Left lung (tissue), 10 donors: Measurements from ENCODE around the gene TLR6. TPM values are rescaled to one million over a fixed set of nuclear protein-coding genes. Genes with fewer than 3 reads are reported as not detected.
"Not testable (repeated sequence)": the region's sequence is repeated elsewhere in the genome, so short reads cannot be mapped to it uniquely, and the experiment has no call there.

Source experiments
- ATAC-seq: fragments of 200-7000 bp; cut with Tn5 transposase; one replicate; pipeline ENCODE4 v1.9.1; 2020; ENCODE audit warnings: moderate library complexity
- DNase-seq, 4 donors: peaks; one replicate each; pipeline ENCODE4 v3.0.0-alpha.2; 2013 to 2020
- H3K27ac ChIP-seq, 2 donors: fragments of 200-600 bp; sonication (generic) in 1 of 2; one replicate each; pipeline versions ENCODE4 v1.5.0 to v1.8.0; 2020 to 2021
- H3K27me3 ChIP-seq, 2 donors: fragments of 200-600 bp; sonication (generic) in 1 of 2; one replicate each; pipeline versions ENCODE4 v1.5.0 to v1.8.0; 2020 to 2021
- H3K36me3 ChIP-seq, 2 donors: fragments of 200-600 bp; sonication (generic) in 1 of 2; one replicate each; pipeline versions ENCODE4 v1.5.0 to v1.8.0; 2020 to 2021
- H3K4me1 ChIP-seq, 2 donors: fragments of 200-600 bp; one replicate each; pipeline ENCODE4 v1.8.0; 2021
- H3K4me3 ChIP-seq, 2 donors: fragments of 200-600 bp; sonication (generic) in 1 of 2; one replicate each; pipeline versions ENCODE4 v1.5.0 to v1.8.0; 2020 to 2021; ENCODE audit warnings: mild to moderate bottlenecking in 1 of 2
- H3K9me3 ChIP-seq, 2 donors: fragments of 200-600 bp; sonication (generic) in 1 of 2; one replicate each; pipeline versions ENCODE4 v1.5.0 to v1.8.0; 2020 to 2021
- intact Hi-C, 2 donors: fragments of 100-400 bp; cut with DNase I; formaldehyde crosslinking; loops; one replicate each; pipeline versions ENCODE4 v1.11.2 to v1.14.2; 2022
- polyA plus RNA-seq, 6 donors: library from polyadenylated mRNA; unstranded; fragments of 120-200 nt; gene quantifications; one replicate each; pipeline ENCODE4 v1.2.1, GENCODE V29; 2013; ENCODE audit not compliant: insufficient read length in 6 of 6
- total RNA-seq, 2 donors: library from RNA; stranded (reverse); fragmentation: NEBNext Ultra II Directional; extraction: Animal tissue kit (Norgen Biotek cat#: 25700); gene quantifications; one replicate each; pipeline ENCODE4 v1.2.1, GENCODE V29; 2021
- TF ChIP-seq, protein P1 (sequence below), 2 donors: fragments of 200-600 bp; sonication (generic) in 1 of 2; IDR thresholded peaks; one replicate each; pipeline versions ENCODE4 v1.5.0 to v1.8.0; 2021; ENCODE audit warnings: antibody characterized with exemption in 2 of 2
- donor health status: DM: no; HTN: yes; CAD: no.
- donor health status: DM: no; HTN: no; CAD: no.

The TLR6 gene
- total and polyA plus RNA-seq, 8 donors = 0.96 to 18.1 (median 1.5) TPM

DNA sequence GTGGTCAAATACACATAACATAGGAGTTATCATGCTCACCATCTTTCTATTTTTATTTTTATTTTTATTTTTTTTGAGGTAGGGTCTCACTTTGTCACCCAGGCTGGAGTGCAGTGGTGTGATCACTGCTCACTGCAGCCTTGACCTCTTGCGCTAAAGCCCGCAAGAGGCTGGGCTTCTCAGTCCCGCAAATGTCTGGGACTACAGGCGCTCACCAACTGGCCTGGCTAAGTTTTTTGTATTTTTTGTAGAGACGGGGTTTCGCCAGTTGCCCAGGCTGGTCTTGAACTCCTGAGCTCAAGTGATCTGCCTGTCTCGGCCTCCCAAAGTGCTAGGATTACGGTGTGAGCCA is 73.5 kb downstream of the TLR6 start:
- H3K4me3 ChIP-seq = no peak overlapping the region
- intact Hi-C loops = no loop called here
- H3K27me3 ChIP-seq = no peaks in the 10 kb centered on the region
- H3K36me3 ChIP-seq = no peaks in the 10 kb centered on the region
- TF ChIP-seq, protein P1, sequence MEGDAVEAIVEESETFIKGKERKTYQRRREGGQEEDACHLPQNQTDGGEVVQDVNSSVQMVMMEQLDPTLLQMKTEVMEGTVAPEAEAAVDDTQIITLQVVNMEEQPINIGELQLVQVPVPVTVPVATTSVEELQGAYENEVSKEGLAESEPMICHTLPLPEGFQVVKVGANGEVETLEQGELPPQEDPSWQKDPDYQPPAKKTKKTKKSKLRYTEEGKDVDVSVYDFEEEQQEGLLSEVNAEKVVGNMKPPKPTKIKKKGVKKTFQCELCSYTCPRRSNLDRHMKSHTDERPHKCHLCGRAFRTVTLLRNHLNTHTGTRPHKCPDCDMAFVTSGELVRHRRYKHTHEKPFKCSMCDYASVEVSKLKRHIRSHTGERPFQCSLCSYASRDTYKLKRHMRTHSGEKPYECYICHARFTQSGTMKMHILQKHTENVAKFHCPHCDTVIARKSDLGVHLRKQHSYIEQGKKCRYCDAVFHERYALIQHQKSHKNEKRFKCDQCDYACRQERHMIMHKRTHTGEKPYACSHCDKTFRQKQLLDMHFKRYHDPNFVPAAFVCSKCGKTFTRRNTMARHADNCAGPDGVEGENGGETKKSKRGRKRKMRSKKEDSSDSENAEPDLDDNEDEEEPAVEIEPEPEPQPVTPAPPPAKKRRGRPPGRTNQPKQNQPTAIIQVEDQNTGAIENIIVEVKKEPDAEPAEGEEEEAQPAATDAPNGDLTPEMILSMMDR (IDR thresholded peaks at IDR 0.05) = no peak
- DNase-seq (no peak), ATAC-seq (no peak)
- no peak overlapping the region for H3K27ac ChIP-seq
- H3K4me1 ChIP-seq = peaks cover 0 to 38% of the 10 kb centered on the region in 2 donors
- H3K9me3 ChIP-seq = no peaks in the 10 kb centered on the region

DNA sequence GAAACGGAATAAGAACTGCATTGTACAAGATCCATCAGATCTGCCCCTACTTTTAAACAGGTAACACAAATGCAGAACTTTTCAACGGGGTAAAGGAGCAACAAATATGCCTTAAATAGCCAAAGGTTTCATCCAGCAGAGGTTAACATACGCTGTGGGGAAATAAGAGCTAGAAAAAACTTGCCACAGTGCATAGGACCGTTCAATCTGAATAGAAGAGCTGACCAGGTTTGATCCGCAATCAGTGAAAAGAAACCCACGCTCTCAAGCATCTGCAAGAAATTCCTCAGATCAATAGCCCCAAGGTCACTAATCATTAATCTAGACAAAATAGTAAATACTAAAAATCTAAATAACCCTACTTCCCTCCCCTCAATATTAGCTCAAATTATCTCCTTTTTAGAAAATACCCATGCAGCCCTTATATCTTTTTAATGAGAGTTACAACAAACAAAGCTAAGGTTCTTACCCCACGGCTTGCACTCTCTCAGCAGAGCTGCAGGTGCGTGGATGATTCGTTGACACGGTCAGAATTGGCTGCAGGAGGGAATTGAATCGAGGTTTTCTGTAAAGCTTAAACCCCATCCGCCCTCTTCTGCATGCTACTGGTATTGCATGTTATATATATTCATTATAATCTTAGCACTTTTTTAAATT is 74.0 kb downstream of the TLR6 start, which contains the start of gene TLR10:
Gene TLR10 (minus strand): TSS at position 539 of the 657 bp plus-strand sequence. CDS start 7,400 bp downstream, outside the sequence.
- peak; percentile 89 for ATAC-seq
- TF ChIP-seq, protein P1 (IDR thresholded peaks at IDR 0.05) = peak; percentile 66 to 67
- Histone ChIP-seq H3K27me3 (no peaks in the 10 kb centered on the region), H3K4me3 (no peak within 1 kb of the TSS), H3K27ac (no peak within 1 kb of the TSS), H3K9me3 (no peaks in the 10 kb centered on the region), H3K4me1 (peaks cover 0 to 33% of the 10 kb centered on the region in 2 donors), H3K36me3 (no peaks in the 10 kb centered on the region)
- peak in 2 of 4 donors; percentile 37 to 49 for DNase-seq
- intact Hi-C loops = no loop called here

DNA sequence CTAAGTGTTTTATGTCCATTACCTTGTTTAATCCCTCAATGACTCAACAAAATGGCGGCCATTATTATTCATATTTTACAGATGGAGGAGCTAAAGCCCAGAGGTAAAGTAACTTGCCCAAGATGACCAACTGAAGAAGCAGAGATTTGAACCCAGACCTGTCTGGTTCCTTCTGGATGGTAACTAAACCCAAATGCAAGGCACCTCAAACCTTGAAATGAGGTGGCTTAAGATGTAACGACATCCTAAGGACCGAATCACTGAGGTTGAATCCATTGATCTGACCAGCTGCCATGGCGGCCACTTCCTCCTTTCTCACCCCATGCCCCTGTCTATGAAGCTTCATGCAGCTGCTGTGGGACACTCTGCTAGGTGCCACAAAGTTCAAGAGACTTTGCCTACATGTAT is 74.8 kb downstream of the TLR6 start:
- no peak overlapping the region for H3K27ac ChIP-seq
- intact Hi-C loops = no loop called here
- DNase-seq = no peak
- ATAC-seq = no peak
- H3K36me3 ChIP-seq = no peaks in the 10 kb centered on the region
- peaks cover 0 to 28% of the 10 kb centered on the region in 2 donors for H3K4me1 ChIP-seq
- TF ChIP-seq, protein P1 (IDR thresholded peaks at IDR 0.05) = no peak
- no peaks in the 10 kb centered on the region for H3K27me3 ChIP-seq
- H3K9me3 ChIP-seq = no peaks in the 10 kb centered on the region
- H3K4me3 ChIP-seq = no peak overlapping the region

DNA sequence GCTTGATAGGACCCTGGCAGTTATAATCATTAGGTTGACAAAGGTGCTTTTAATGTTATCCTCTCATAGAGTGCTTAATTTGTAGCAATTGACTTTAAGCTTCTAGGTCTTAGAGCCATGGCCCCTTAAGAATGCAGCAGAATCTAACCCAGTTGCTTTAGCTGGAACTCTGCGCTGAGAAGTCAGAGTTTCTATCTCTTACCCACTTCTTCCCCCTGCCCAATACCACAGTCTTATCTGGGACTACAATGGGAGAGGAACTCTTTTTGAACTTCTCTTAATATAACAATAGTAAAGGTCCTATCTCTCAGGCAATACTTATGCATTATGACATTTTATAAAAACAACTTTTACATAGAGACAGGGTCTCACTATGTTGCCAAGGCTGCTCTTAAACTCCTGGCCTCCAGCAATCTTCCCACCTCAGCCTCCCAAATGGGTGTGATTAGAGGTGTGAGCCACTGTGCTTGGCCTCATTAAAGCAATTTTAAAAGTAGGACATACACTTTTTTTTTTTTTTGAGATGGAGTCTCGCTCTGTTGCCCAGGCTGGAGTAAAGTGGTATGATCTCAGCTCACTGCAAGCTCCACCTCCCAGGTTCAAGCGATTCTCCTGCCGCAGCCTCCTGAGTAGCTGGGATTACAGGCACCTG is 75.7 kb downstream of the TLR6 start:
- Histone ChIP-seq H3K27ac (no peak overlapping the region), H3K9me3 (no peaks in the 10 kb centered on the region), H3K4me3 (no peak overlapping the region), H3K4me1 (peaks cover 0 to 21% of the 10 kb centered on the region in 2 donors), H3K36me3 (no peaks in the 10 kb centered on the region), H3K27me3 (no peaks in the 10 kb centered on the region)
- no peak for ATAC-seq
- DNase-seq = no peak
- intact Hi-C loops = no loop called here
- TF ChIP-seq, protein P1 (IDR thresholded peaks at IDR 0.05) = no peak

DNA sequence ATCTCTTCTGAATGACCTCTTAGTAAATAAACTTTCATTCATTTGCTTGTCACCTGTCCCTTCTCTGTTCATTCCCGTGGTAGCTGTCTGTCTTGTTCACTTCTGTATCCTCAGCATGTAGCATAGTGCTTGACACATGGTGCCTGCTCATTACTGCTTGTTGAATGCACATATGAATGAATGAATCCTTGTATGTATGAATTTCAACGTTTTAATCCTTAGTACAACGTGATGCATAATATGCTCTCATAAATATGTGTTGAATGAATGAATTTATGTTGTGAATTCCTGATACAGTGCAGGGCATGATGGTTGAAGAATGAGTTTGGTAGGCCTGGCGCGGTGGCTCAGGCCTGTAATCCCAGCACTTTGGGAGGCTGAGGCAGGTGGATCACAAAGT is 76.8 kb downstream of the TLR6 start:
- intact Hi-C loops = no loop called here
- TF ChIP-seq, protein P1 (IDR thresholded peaks at IDR 0.05) = no peak
- Histone ChIP-seq H3K4me3 (no peak overlapping the region), H3K36me3 (no peaks in the 10 kb centered on the region), H3K9me3 (no peaks in the 10 kb centered on the region), H3K27me3 (no peaks in the 10 kb centered on the region), H3K4me1 (peaks cover 0 to 9% of the 10 kb centered on the region in 2 donors), H3K27ac (no peak overlapping the region)
- DNase-seq = no peak
- ATAC-seq = no peak

DNA sequence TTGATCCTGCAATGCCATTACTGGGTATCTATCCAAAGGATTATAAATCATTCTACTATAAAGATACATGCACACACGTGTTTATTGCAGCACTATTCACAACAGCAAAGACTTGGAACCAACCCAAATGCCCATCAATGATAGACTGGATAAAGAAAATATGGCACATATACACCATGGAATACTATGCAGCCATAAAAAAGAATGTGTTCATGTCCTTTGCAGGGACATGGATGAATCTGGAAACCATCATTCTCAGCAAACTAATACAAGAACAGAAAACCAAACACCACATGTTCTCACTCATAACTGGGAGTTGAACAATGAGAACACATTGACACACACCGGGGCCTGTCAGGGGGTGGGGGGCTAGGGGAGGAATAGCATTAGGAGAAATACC is 78.7 kb downstream of the TLR6 start:
- H3K27me3 ChIP-seq, H3K9me3 ChIP-seq, H3K4me3 ChIP-seq, DNase-seq, ATAC-seq, H3K4me1 ChIP-seq, H3K27ac ChIP-seq, H3K36me3 ChIP-seq, intact Hi-C loops: not testable (repeated sequence)
